Thoracic aorta (tissue), 2 donors: ENCODE measurements around the gene TMEM98. TPM values are rescaled to one million over a fixed set of nuclear protein-coding genes. Genes with fewer than 3 reads are reported as not detected.

Source experiments
- ATAC-seq: fragments of 150-250 bp; one replicate; pipeline ENCODE4 v1.8.0; 2017; ENCODE audit warnings: low read depth; ENCODE audit not compliant: insufficient number of reproducible peaks, low FRiP score
- DNase-seq: peaks from one replicate; pipeline ENCODE4 v3.0.0-alpha.2; 2020; ENCODE audit warnings: low spot score
- H3K27ac ChIP-seq, 2 donors: fragments of 200-600 bp; sonication (generic); 1 replicate in 1 of 2; 2 replicates in 1 of 2; pipeline ENCODE4 v1.5.1; 2016; ENCODE audit warnings: mild to moderate bottlenecking in 2 of 2, moderate library complexity in 2 of 2
- H3K27me3 ChIP-seq: fragments of 200-600 bp; sonication (generic); replicated peaks from 2 replicates; pipeline ENCODE4 v1.6.0; 2016; ENCODE audit warnings: mild to moderate bottlenecking; ENCODE audit not compliant: insufficient read depth
- H3K36me3 ChIP-seq: fragments of 200-600 bp; sonication (generic); one replicate; pipeline ENCODE4 v1.5.1; 2016
- H3K4me1 ChIP-seq, 2 donors: fragments of 200-600 bp; sonication (generic); 1 replicate in 1 of 2; 2 replicates in 1 of 2; pipeline versions ENCODE4 v1.5.1 to v1.6.0; 2016; ENCODE audit warnings: low read depth in 2 of 2, mild to moderate bottlenecking in 1 of 2; ENCODE audit not compliant: control insufficient read depth in 1 of 2
- H3K4me3 ChIP-seq: fragments of 200-600 bp; sonication (generic); 2 replicates; pipeline ENCODE4 v1.5.1; 2016; ENCODE audit warnings: mild to moderate bottlenecking
- H3K9me3 ChIP-seq: fragments of 200-600 bp; sonication (generic); 2 replicates; pipeline ENCODE4 v1.5.1; 2016
- total RNA-seq, 2 donors: library from RNA; depleted of rRNA; stranded (reverse); fragments of >200 nt; gene quantifications; one replicate each; pipeline versions ENCODE4 v1.1.0 to v1.2.3, GENCODE V29; 2016
- TF ChIP-seq, protein P1 (sequence below): fragments of 200-600 bp; sonication (generic); IDR thresholded peaks from one replicate; pipeline ENCODE4 v1.5.1; 2019; ENCODE audit warnings: antibody characterized with exemption

TMEM98 gene
- total RNA-seq, 2 donors from 2014 or later = 85.3 to 87.1 TPM

DNA sequence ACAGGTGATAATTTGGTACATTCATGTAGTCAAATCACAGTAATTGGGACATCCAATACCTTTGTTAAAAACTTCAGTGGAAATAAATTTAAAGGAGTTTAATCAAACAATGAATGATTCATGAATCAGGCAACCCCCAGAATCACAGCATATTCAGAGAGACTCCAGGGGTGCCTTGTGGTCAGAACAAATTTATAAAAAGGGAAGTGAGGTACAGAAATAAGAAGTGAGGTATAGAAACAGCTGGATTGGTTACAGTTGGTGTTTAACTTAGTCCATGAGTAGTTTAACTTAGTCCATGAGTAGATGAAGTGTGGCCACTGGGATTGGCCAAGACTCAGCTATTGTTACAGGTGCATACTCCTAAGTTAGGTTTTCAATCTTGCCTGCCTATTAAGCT lies 25.1 kb downstream of the TMEM98 start:
- H3K36me3 ChIP-seq = no peaks in the 10 kb centered on the region
- no peak for DNase-seq
- ATAC-seq = no peak

DNA sequence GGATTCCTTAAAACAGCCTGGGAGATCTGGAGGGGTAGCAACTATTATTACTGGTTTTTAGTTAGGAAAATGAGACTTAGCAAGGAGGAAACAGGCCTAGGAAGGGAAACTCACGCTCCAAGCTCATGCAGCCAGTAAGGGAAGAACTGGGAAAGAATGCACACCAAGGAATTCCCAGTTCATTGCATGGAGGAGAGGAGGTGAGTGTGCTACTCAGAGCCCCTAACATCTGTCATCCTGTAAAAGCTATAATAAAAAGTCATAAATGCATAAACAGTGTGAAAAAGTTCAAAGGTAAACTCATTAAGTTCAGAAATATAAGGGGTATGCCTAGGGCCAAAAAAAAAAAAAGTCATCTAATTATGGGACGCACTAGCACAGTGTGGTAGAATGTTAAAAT lies 25.9 kb downstream of the TMEM98 start:
- H3K36me3 ChIP-seq = no peaks in the 10 kb centered on the region
- no peak overlapping the region for H3K4me3 ChIP-seq
- DNase-seq = no peak
- TF ChIP-seq, protein P1, sequence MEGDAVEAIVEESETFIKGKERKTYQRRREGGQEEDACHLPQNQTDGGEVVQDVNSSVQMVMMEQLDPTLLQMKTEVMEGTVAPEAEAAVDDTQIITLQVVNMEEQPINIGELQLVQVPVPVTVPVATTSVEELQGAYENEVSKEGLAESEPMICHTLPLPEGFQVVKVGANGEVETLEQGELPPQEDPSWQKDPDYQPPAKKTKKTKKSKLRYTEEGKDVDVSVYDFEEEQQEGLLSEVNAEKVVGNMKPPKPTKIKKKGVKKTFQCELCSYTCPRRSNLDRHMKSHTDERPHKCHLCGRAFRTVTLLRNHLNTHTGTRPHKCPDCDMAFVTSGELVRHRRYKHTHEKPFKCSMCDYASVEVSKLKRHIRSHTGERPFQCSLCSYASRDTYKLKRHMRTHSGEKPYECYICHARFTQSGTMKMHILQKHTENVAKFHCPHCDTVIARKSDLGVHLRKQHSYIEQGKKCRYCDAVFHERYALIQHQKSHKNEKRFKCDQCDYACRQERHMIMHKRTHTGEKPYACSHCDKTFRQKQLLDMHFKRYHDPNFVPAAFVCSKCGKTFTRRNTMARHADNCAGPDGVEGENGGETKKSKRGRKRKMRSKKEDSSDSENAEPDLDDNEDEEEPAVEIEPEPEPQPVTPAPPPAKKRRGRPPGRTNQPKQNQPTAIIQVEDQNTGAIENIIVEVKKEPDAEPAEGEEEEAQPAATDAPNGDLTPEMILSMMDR = no peak
- no peaks in the 10 kb centered on the region for H3K9me3 ChIP-seq
- no peak overlapping the region for H3K27ac ChIP-seq
- ATAC-seq = no peak
- no peaks in the 10 kb centered on the region for H3K4me1 ChIP-seq
- no peaks in the 10 kb centered on the region for H3K27me3 ChIP-seq

More for the DNA sequence above, 25.1 kb downstream of the TMEM98 start:
- TF ChIP-seq, protein P1 = no peak
- Histone ChIP-seq H3K4me3 (no peak overlapping the region), H3K27me3 (no peaks in the 10 kb centered on the region), H3K9me3 (no peaks in the 10 kb centered on the region), H3K27ac (no peak overlapping the region), H3K4me1 (no peaks in the 10 kb centered on the region)

DNA sequence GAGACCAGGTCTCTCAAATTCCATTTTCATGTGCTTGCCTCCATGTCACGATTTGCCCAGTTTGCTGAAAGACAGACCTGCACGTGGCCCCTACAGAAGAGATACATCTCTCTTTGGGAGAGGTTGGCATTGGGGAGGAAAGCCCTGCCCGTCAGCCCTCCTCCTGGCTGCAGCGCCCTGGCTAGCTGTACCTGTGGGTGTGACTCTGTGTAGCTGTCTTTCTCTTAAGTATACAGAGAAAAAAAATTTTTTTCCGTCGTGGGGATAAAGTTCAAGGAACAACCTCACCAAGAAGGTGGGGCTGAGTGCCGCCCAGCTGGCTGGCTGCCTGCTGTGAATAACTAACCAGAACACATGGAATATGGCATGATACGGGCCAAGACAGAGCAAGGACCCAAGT lies 26.5 kb downstream of the TMEM98 start:
- no peaks in the 10 kb centered on the region for H3K27me3 ChIP-seq
- TF ChIP-seq, protein P1 = no peak
- no peaks in the 10 kb centered on the region for H3K4me1 ChIP-seq
- DNase-seq (no peak), ATAC-seq (no peak)
- no peaks in the 10 kb centered on the region for H3K36me3 ChIP-seq
- no peak overlapping the region for H3K4me3 ChIP-seq
- H3K9me3 ChIP-seq = no peaks in the 10 kb centered on the region
- no peak overlapping the region for H3K27ac ChIP-seq

DNA sequence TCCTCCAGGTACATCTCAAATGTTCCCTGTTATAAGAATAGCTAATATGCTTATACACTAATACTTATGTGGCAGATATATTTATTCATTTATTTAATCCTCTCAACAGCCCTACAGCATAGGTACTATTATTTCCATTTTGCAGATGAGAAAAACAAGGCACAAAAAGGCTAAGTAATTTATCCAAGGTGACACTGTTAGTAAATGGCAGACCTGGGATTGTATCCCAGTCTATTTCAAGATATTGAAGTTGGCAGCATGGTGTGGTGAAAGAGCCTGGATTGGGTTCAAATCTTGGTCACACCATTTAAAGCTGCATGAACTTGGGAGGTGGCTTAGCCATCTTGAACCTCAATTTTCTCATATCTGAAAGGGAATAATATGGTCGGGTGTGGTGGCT lies 27.2 kb downstream of the TMEM98 start:
- no peaks in the 10 kb centered on the region for H3K9me3 ChIP-seq
- H3K36me3 ChIP-seq = no peaks in the 10 kb centered on the region
- no peak for ATAC-seq
- no peak overlapping the region for H3K4me3 ChIP-seq
- TF ChIP-seq, protein P1 = no peak
- H3K4me1 ChIP-seq = no peaks in the 10 kb centered on the region
- DNase-seq = no peak
- no peaks in the 10 kb centered on the region for H3K27me3 ChIP-seq
- H3K27ac ChIP-seq = no peak overlapping the region

- H3K4me1 ChIP-seq = no peaks in the 10 kb centered on the region
- H3K9me3 ChIP-seq = no peaks in the 10 kb centered on the region
- no peak overlapping the region for H3K4me3 ChIP-seq
- no peak for ATAC-seq
- no peaks in the 10 kb centered on the region for H3K27me3 ChIP-seq
- no peaks in the 10 kb centered on the region for H3K36me3 ChIP-seq
- TF ChIP-seq, protein P1 = no peak
- DNase-seq = no peak
- no peak overlapping the region for H3K27ac ChIP-seq
These were observed 28.5 kb downstream of the TMEM98 start for GRCh38 chr17:32956240-32956970.
